ENCODE measurements around the gene BPI.

DNA sequence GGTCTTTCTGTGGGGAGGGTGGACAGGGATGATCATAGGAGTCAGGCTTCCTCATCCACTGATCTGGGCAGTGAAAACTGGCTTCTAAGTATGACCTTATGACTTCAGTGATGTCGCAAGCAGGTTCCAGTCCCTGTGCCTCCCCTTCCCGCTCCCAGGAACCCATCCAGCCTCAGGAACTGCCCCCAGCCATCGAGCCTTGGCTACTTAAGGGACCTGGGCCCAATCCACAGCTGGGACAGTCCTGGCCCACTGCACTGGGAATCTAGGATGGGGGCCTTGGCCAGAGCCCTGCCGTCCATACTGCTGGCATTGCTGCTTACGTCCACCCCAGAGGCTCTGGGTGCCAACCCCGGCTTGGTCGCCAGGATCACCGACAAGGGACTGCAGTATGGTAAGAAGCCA lies 42.3 kb downstream of the BPI start, which contains the start of gene LBP:
- TF ChIP-seq, protein P1, sequence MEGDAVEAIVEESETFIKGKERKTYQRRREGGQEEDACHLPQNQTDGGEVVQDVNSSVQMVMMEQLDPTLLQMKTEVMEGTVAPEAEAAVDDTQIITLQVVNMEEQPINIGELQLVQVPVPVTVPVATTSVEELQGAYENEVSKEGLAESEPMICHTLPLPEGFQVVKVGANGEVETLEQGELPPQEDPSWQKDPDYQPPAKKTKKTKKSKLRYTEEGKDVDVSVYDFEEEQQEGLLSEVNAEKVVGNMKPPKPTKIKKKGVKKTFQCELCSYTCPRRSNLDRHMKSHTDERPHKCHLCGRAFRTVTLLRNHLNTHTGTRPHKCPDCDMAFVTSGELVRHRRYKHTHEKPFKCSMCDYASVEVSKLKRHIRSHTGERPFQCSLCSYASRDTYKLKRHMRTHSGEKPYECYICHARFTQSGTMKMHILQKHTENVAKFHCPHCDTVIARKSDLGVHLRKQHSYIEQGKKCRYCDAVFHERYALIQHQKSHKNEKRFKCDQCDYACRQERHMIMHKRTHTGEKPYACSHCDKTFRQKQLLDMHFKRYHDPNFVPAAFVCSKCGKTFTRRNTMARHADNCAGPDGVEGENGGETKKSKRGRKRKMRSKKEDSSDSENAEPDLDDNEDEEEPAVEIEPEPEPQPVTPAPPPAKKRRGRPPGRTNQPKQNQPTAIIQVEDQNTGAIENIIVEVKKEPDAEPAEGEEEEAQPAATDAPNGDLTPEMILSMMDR (IDR thresholded peaks at IDR 0.05; ENCODE audit: borderline replicate concordance, extremely low read depth, low read length, poor library complexity, severe bottlenecking): no peak
- TF ChIP-seq EZH2 (IDR thresholded peaks at IDR 0.05; ENCODE audit: borderline replicate concordance, low read depth, low read length, severe bottlenecking): no peak

Measured in DND-41 (cell line).